GM19043 (cell line): ENCODE measurements around the gene SRPRA.

ENCODE experiments used
- ATAC-seq: cut with Tn5 transposase; IDR thresholded peaks from one replicate; pipeline ENCODE4 v1.9.1; 2021; ENCODE audit warnings: low read depth; ENCODE audit not compliant: unreplicated experiment

Gene SRPRA

DNA sequence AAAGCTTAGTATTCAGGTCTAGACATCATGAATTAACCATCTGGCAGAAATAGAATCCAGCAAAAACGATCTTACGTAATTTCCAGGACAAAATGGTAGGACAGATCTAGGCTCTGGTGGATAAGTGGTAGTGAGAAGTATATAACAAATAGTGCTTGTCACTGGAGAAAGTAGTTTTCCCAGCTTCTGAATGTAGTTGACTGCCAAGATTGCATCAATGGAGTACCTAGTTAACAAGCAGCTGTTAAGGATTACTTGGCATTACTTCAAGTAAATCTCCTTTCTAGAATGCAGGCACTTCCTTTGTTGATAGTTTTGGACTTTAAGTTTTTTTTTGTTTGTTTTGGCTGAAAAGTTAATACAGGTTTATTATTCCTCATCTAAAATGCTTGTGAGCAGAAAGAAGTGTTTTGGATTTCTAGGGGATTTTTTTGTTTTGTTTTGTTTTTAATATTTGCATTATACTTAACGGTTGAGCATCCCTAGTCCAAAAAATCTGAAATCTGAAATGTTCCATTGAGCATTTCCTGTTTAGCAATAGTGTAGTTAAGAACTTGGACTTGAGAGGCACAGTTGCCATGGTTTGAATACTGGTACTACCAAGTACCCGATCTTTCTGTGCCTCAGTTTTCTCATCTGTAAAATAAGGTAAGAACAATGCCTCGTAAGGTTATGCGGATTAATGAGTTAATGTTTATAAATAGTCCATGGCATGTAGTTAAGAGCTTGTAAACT lies 36.8 kb downstream of the SRPRA start:
- no peak for ATAC-seq

DNA sequence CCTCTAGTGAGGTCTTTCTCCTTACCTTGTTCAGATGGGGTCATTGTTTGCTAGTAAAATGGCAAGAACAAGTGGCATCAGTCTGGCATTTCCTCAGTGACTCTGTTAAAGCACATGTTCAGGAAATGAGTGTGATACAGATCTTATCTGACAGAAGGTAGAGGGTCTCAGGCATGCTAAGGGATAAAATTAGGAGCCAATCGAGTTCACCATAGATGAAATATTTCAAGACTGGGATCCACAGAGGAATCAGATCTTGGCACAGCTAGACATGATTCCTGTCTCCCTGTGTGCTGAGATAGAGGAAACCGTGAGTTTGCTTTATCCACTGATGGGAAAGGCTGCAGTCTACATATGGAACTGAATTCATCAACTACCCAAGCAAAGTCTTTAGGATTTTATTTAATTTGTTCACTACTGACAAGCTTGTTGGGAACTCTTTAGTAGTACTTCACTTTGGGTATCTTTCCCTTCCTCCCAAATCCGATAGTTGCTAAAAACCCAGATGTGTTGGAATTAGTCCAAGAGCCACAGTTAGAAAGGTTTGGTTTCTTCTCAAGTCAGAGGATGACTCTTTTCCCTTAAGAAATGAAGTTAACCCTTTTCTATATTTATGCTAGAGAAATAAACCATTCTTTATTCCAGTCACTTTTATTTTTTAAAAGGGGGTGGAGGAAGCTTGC lies 38.7 kb downstream of the SRPRA start:
- ATAC-seq = no peak

DNA sequence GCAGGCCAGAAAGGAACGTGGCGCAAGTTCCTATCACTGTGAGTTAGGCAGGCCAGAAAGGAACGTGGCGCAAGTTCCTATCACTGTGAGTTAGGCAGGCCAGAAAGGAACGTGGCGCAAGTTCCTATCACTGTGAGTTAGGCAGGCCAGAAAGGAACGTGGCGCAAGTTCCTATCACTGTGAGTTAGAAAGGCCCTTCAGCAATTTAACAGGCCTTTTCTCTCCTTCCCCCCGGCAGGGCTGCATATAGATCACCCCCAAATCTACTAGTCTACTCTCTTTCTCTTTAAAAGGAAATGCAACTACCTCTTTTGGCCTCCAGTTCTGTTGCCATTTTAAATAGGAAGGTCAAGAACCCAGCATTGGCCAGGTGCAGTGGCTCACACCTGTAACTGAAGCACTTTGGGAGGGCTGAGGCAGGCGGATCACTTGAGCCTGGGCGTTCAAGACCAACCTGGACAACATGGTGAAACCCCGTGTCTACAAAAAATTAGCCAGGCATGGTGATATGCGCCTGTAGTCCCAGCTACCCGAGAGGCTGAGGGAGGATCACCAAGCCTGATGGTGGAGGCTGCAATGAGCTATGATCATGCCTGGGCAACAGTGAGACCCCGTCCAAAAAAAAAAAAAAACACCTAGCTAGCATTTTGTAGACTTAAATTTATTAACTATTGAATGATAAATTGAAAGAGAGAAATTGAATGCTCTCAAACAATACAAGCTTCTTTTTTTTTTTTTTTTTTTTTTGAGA lies 42.2 kb downstream of the SRPRA start:
- no peak for ATAC-seq

DNA sequence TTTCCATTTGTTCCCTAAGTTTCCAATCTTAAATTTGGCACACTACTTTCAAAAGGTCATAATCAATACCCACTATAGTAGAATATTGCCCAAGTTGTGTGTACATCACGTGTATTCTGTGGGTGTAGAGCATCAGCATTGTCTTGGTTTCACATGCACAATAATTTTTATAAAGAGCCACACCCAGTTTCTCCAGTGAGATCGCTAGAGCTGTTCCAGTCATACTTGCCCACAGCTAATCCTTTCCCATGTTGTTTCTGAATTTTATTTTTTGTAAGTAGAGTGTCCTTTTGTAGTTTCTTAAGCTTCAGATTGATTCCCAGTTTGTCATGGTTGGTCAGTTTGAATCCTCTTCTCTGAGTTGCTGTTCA lies 43.4 kb downstream of the SRPRA start:
- ATAC-seq = no peak

DNA sequence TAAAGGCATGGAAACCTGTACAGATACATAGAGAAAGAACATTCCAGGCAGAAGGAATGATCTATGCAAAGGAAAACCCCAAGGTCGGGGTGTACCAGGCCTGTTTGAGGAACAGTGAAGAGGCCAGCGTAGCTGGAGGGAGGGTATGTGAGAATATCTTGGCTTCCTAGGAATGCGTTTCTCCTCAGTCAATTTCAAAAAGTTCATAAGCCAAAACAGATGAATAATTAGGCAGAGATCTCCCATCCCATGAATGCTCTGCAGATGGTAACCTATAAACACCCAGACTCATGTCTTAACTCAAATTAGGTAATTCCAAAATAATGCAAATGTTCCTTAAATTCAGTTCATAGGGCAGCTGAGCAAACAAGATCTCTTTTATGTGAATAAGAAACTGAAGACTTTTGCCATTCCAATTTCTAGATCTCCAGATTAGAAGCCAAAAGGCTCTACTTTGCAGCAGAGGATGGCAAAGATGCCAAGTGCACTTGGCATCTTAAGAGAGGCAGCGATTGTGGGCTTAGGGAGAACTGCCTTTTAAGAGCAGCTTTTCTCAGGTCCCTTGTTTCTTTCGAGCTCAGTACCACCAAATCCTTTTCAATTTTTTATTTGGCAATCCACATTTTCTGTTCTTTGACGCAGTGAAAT lies 43.9 kb downstream of the SRPRA start:
- no peak for ATAC-seq

DNA sequence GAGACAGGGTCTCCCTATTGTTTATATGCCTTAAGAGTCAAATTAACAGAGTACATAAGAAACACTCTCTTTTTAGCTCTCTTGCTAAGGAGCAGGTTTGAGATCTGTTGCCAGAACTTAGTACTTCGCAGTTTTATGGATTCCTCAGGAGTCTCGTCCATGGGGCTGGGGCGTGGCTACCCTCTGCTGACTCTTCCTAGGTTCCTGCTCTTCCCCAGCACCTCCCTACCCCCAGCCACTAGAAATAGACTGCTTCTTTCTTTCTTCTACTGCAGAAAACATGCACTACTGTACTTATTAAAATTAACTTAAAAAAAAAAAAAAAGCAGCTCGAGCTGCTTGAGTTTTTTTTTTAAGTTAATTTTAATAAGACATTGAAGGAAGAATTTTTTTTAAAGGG lies 49.1 kb downstream of the SRPRA start:
- no peak for ATAC-seq

DNA sequence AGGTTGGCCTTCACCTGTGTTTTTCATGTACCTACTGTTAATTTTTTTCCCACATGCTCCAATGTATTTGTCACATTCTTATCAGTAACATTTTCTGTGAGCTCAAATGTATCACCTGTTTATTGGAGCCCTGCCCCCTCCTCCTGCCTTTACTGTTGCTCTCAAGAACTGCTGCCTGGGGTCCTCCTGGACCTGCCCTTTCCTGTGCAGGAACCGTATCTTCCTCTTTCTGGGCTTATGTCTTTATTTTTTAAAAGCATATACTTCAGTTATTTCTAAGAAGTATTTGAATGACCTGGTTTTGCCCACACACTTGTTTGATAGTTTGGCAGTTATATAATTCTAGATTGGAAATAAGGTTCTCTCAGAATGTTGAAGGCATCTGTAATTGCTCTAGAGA lies 51.2 kb downstream of the SRPRA start:
- no peak for ATAC-seq

DNA sequence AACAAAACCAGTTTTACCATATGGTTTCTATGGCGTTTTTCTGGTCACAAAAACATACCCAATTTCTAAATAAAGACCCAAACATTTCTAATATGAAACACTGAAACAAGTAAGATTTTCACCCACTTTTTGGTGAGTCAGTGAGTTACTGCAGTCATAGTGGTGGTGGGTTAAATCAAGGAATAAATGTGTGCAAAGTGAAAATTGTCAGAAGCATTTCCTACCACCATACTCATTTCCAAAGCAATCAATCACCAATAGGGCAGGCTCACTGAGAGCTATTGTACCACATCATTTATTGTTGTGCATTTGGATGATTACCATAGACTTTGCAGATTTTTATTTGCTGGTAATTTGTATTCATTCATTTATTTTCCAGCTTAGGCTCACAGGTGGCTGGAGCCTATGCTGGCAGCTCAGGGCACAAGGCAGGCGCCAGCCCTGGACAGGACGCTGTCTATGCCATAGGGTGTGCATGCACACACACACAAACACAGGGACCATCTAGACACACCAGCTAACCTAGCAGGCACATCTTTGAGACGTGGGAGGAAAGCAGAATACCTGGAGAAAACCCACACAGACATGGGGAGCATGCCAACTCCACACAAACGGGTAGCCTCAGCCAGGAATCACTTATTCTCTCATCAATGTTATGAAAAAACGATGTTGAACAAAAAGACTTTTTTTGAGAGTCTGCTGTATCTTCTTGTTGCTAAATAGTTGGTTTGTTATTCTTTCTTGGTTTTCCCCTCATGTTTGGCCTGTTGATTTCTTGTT lies 52.0 kb downstream of the SRPRA start:
- no peak for ATAC-seq

DNA sequence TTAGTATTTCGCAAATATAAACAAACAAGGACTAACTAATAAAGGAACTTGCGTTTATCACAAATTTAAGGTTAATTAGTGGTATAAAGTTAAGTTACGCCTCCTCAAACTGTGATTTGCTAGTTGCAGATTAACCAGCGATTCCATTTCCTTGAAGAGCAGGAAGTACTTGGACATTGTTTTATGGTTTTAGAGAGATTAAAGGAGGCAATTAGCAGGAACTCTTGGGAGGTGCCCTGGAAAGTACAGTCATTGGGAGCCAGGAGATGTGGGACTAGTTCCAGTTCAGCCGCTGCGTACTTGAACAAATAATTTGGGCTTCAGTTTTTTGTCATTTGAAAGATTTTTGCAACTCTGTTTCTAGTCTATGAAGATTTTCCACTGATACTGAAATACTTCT lies 53.9 kb downstream of the SRPRA start:
- ATAC-seq = no peak

DNA sequence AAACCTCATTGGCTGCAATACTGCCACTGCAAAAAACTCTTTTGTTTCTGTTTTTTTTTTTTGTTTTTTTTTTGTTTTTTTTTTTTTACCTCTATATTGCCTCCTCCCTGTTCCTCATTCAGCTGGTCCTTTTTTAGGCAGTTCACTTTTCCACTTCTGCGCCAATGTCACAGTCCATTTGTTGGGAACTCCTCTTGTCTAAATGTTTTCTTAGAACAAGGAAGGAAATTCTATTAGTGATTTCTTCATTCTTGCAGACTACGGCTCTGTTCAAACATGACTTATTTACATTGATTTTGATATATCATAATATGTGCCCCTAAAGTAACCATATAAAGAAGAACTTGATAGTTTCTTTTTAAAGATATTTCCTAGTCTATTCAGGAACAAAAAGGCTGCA lies 54.3 kb downstream of the SRPRA start:
- no peak for ATAC-seq
